K562 (cell line): ENCODE results near the gene ULK1. TPM values are rescaled to one million over a fixed set of nuclear protein-coding genes. Genes with fewer than 3 reads are reported as not detected.

ENCODE experiments used
- BCL6 ChIP-seq: fragments of 250-450 bp; sonication (Bioruptor Pico); IDR thresholded peaks from 2 replicates; pipeline ENCODE4 v1.4.0; 2020
- ETV5 ChIP-seq: sonication (generic); formaldehyde crosslinking; IDR thresholded peaks from 2 replicates; pipeline ENCODE4 v1.4.0; 2020; ENCODE audit warnings: low read depth, mild to moderate bottlenecking, missing genetic modification reagents
- FOXJ3 ChIP-seq: sonication (generic); formaldehyde crosslinking; IDR thresholded peaks from 2 replicates; pipeline ENCODE4 v1.4.0; 2020; ENCODE audit warnings: mild to moderate bottlenecking, missing genetic modification reagents
- FOXK2 ChIP-seq, 2 experiments: fragments of 450-650 bp; IDR thresholded peaks in 1 of 2; conservative IDR thresholded peaks in 1 of 2; 2 replicates each; pipeline ENCODE4 v1.6.1; 2016; ENCODE audit warnings: low read depth in 2 of 2, mild to moderate bottlenecking in 1 of 2
- ILK ChIP-seq: fragments of 450-650 bp; IDR thresholded peaks from 2 replicates; pipeline ENCODE4 v1.6.1; 2016; ENCODE audit warnings: missing genetic modification characterization, low read depth, mild to moderate bottlenecking, missing compliant biosample characterization, moderate library complexity, borderline replicate concordance
- KDM5B ChIP-seq: fragments of 200-600 bp; sonication (generic); IDR thresholded peaks from 2 replicates; pipeline ENCODE4 v1.6.1; 2012; ENCODE audit warnings: low read depth, mild to moderate bottlenecking, moderate library complexity, low read length, control low read depth, inconsistent platforms; ENCODE audit not compliant: insufficient replicate concordance
- MEF2D ChIP-seq: conservative IDR thresholded peaks from 2 replicates; pipeline ENCODE4 v1.6.1; 2016; ENCODE audit warnings: low read depth, missing genetic modification characterization, missing compliant biosample characterization
- NRF1 ChIP-seq, 2 experiments: fragments of 450-650 bp; IDR thresholded peaks in 1 of 2; conservative IDR thresholded peaks in 1 of 2; 2 replicates each; pipeline ENCODE4 v1.6.1; 2014; ENCODE audit warnings: mild to moderate bottlenecking in 2 of 2
- PHTF2 ChIP-seq: fragments of 250-450 bp; sonication (Bioruptor Pico); IDR thresholded peaks from 2 replicates; pipeline ENCODE4 v1.5.0; 2021; ENCODE audit warnings: mild to moderate bottlenecking
- RFX1 ChIP-seq: fragments of 450-650 bp; IDR thresholded peaks from 2 replicates; pipeline ENCODE4 v1.6.1; 2016; ENCODE audit warnings: mild to moderate bottlenecking, moderate library complexity
- SMARCE1 ChIP-seq: fragments of 450-650 bp; IDR thresholded peaks from 2 replicates; pipeline ENCODE4 v1.7.1; 2016; ENCODE audit warnings: mild to moderate bottlenecking
- SRF ChIP-seq, 2 experiments: fragments of 250-450, 450-650 bp in 1 of 2; sonication (Bioruptor Pico) in 1 of 2; sonication (generic) in 1 of 2; formaldehyde crosslinking; IDR thresholded peaks; 2 replicates each; pipeline versions ENCODE4 v1.5.0 to v1.5.1; 2020 to 2022; ENCODE audit warnings: mild to moderate bottlenecking in 1 of 2, missing genetic modification reagents in 1 of 2
- U2AF2 ChIP-seq: fragments of 200-400 bp; formaldehyde crosslinking; optimal IDR thresholded peaks from 2 replicates; pipeline ENCODE3; 2017; ENCODE audit warnings: low read depth, mild to moderate bottlenecking, low read length
- ZNF41 ChIP-seq: fragments of 250-450 bp; sonication (Bioruptor Pico); conservative IDR thresholded peaks from 2 replicates; pipeline ENCODE4 v1.4.0; 2020; ENCODE audit warnings: mild to moderate bottlenecking
- ZNF436 ChIP-seq: fragments of 250-450, 450-650 bp; sonication (Bioruptor Pico); formaldehyde crosslinking; IDR thresholded peaks from 2 replicates; pipeline ENCODE4 v1.7.0; 2020; ENCODE audit warnings: mild to moderate bottlenecking
- ZNF589 ChIP-seq: fragments of 200-800 bp; sonication (Bioruptor generic); IDR thresholded peaks from 2 replicates; pipeline ENCODE4 v1.6.1; 2016; ENCODE audit warnings: low read depth, missing genetic modification characterization, missing compliant biosample characterization
- ZNF778 ChIP-seq: fragments of 450-650 bp; formaldehyde crosslinking; IDR thresholded peaks from 2 replicates; pipeline ENCODE4 v1.4.0; 2020; ENCODE audit warnings: mild to moderate bottlenecking, moderate library complexity
- polyA plus RNA-seq, 8 experiments: library from polyadenylated mRNA; depleted of rRNA in 4 of 8; stranded (reverse) in 5 of 8; unstranded in 3 of 8; fragments of >200 nt; fragmentation: Nextera tagmentation in 2 of 8; fragmentation: Illumina TruSeq in 1 of 8; extraction: Ambion mirVana in 2 of 8; extraction: Trizol in 1 of 8; gene quantifications; 2 replicates each; pipeline versions ENCODE4 v1.2.1 to v1.2.3, GENCODE V29; 2011 to 2014; ENCODE audit warnings: inconsistent platforms in 1 of 8, missing spikeins in 1 of 8
- total RNA-seq, 7 experiments: library from RNA; depleted of rRNA in 6 of 7; stranded (reverse); fragments of >200 nt in 6 of 7; fragmentation: Illumina TruSeq in 2 of 7; extraction: Trizol in 2 of 7; gene quantifications; 2 replicates each; pipeline versions ENCODE4 v1.2.1 to v1.2.3, GENCODE V29; 2011 to 2021; ENCODE audit warnings: low replicate concordance in 1 of 7
- TF ChIP-seq, protein P1 (sequence below): sonication (generic); formaldehyde crosslinking; IDR thresholded peaks from 2 replicates; pipeline ENCODE4 v1.8.1; 2022; ENCODE audit warnings: missing genetic modification reagents
- TF ChIP-seq, protein P2 (sequence below): sonication (generic); formaldehyde crosslinking; IDR thresholded peaks from 2 replicates; pipeline ENCODE4 v1.8.0; 2022; ENCODE audit warnings: mild to moderate bottlenecking, low read depth, missing genetic modification reagents
- TF ChIP-seq, protein P3 (sequence below): fragments of 250-450 bp; sonication (Bioruptor Pico); IDR thresholded peaks from 2 replicates; pipeline ENCODE4 v1.8.0; 2022; ENCODE audit warnings: inconsistent platforms, mild to moderate bottlenecking, moderate library complexity, borderline replicate concordance
- TF ChIP-seq, protein P4 (sequence below): fragments of 200-800 bp; sonication (Bioruptor generic); IDR thresholded peaks from 2 replicates; pipeline ENCODE4 v1.6.1; 2017; ENCODE audit warnings: missing genetic modification characterization, missing compliant biosample characterization
- TF ChIP-seq, protein P5 (sequence below): fragments of 450-650 bp; formaldehyde crosslinking; IDR thresholded peaks from 2 replicates; pipeline ENCODE4 v1.4.0; 2022; ENCODE audit warnings: mild to moderate bottlenecking, moderate library complexity

Gene ULK1
- total and polyA plus RNA-seq, 9 of the 15 experiments (the other 6 are each of a cell fraction or from before 2014, with no cell fraction given), result 0.15 to 29.4 (median 2.5) TPM

DNA sequence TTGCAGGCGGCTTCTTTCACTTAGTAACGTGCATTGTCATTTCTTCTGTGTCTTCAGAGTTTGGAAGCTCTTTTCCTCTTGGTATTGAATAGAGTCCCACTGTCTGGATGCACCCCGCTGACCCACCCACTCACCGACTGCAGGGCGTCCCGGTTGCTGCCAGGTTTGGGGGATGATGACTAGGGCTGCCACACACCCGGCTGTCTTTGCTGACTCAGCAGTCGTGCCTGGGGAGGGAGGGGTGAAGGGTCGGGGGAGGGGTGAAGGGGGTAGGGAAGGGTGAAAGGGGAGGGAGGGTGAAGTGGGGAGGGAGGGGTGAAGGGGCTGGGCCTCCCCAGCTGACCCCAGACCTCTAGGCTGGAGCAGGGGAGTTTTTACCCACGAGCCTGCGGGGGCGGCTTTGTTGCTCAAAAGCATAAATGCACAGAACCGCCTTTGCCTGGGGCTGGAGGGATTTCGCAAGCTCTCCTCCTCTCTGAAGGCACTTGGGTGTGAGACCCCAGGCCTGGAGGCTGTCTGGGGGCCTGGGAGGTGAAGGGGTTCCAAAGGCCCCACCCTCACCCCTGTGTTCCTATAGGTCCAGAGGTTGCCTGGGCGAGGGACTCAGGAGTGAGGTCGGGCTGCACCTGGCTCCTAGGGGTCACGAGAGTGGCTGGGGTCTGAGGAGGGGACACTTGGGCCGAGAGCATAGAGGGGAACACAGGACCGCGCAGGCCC, 31.3 kb upstream of the ULK1 start (continued):
- TF ChIP-seq NRF1 (conservative IDR thresholded peaks at IDR 0.05 in 1 of 2, IDR thresholded peaks at IDR 0.05 in 1 of 2), result no peak
- TF ChIP-seq RFX1, result 0 out of 2 replicates have a peak, but pooled peaks have one; percentile 19
- TF ChIP-seq, protein P1, sequence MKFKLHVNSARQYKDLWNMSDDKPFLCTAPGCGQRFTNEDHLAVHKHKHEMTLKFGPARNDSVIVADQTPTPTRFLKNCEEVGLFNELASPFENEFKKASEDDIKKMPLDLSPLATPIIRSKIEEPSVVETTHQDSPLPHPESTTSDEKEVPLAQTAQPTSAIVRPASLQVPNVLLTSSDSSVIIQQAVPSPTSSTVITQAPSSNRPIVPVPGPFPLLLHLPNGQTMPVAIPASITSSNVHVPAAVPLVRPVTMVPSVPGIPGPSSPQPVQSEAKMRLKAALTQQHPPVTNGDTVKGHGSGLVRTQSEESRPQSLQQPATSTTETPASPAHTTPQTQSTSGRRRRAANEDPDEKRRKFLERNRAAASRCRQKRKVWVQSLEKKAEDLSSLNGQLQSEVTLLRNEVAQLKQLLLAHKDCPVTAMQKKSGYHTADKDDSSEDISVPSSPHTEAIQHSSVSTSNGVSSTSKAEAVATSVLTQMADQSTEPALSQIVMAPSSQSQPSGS (CRISPR knock-in tag), result no peak
- TF ChIP-seq ZNF778, result no peak
- no peak for TF ChIP-seq MEF2D (tag)
- TF ChIP-seq ZNF589 (CRISPR knock-in tag), result no peak
- TF ChIP-seq BCL6 (CRISPR knock-in tag), result no peak
- no peak for TF ChIP-seq KDM5B
- TF ChIP-seq, protein P2, sequence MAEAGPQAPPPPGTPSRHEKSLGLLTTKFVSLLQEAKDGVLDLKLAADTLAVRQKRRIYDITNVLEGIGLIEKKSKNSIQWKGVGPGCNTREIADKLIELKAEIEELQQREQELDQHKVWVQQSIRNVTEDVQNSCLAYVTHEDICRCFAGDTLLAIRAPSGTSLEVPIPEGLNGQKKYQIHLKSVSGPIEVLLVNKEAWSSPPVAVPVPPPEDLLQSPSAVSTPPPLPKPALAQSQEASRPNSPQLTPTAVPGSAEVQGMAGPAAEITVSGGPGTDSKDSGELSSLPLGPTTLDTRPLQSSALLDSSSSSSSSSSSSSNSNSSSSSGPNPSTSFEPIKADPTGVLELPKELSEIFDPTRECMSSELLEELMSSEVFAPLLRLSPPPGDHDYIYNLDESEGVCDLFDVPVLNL (CRISPR knock-in tag), result no peak
- TF ChIP-seq ETV5, result no peak
- TF ChIP-seq ILK (tag), result no peak
- TF ChIP-seq U2AF2, result no peak
- TF ChIP-seq, protein P3, sequence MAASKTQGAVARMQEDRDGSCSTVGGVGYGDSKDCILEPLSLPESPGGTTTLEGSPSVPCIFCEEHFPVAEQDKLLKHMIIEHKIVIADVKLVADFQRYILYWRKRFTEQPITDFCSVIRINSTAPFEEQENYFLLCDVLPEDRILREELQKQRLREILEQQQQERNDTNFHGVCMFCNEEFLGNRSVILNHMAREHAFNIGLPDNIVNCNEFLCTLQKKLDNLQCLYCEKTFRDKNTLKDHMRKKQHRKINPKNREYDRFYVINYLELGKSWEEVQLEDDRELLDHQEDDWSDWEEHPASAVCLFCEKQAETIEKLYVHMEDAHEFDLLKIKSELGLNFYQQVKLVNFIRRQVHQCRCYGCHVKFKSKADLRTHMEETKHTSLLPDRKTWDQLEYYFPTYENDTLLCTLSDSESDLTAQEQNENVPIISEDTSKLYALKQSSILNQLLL (CRISPR knock-in tag), result no peak
- TF ChIP-seq, protein P4, sequence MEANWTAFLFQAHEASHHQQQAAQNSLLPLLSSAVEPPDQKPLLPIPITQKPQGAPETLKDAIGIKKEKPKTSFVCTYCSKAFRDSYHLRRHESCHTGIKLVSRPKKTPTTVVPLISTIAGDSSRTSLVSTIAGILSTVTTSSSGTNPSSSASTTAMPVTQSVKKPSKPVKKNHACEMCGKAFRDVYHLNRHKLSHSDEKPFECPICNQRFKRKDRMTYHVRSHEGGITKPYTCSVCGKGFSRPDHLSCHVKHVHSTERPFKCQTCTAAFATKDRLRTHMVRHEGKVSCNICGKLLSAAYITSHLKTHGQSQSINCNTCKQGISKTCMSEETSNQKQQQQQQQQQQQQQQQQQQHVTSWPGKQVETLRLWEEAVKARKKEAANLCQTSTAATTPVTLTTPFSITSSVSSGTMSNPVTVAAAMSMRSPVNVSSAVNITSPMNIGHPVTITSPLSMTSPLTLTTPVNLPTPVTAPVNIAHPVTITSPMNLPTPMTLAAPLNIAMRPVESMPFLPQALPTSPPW (CRISPR knock-in tag), result peak; percentile 87
- TF ChIP-seq FOXJ3 (CRISPR knock-in tag), result no peak
- TF ChIP-seq ZNF436, result no peak
- TF ChIP-seq ZNF41 (CRISPR knock-in tag), result no peak
- TF ChIP-seq PHTF2 (CRISPR knock-in tag), result no peak
- TF ChIP-seq, protein P5, sequence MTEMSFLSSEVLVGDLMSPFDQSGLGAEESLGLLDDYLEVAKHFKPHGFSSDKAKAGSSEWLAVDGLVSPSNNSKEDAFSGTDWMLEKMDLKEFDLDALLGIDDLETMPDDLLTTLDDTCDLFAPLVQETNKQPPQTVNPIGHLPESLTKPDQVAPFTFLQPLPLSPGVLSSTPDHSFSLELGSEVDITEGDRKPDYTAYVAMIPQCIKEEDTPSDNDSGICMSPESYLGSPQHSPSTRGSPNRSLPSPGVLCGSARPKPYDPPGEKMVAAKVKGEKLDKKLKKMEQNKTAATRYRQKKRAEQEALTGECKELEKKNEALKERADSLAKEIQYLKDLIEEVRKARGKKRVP (CRISPR knock-in tag), result no peak
- 0 out of 2 replicates have a peak, but pooled peaks have one; percentile 8 for TF ChIP-seq SMARCE1
- TF ChIP-seq FOXK2 (conservative IDR thresholded peaks at IDR 0.05 in 1 of 2, IDR thresholded peaks at IDR 0.05 in 1 of 2; ENCODE audit: low read depth in 2 of 2), result no peak
- no peak for TF ChIP-seq SRF (CRISPR knock-in tag; IDR thresholded peaks at IDR 0.05)
